Astrocyte (in vitro differentiated cells and primary cell): ENCODE data around the gene WDR27. TPM values are rescaled to one million over a fixed set of nuclear protein-coding genes. Genes with fewer than 3 reads are reported as not detected.

Experiments used
- DNase-seq: peaks from one replicate; pipeline ENCODE4 v3.0.0-alpha.2; 2010; ENCODE audit warnings: low read depth
- FAIRE-seq: peaks from 2 replicates; lab custom pipeline; 2011; peaks lifted over from hg19 to GRCh38; lab: Jason Lieb, UNC
- H2AFZ ChIP-seq: 2 replicates; pipeline ENCODE4 v1.6.0; 2012; ENCODE audit warnings: low read depth, low read length, inconsistent platforms
- H3K27ac ChIP-seq: 2 replicates; pipeline ENCODE4 v1.5.1; 2011; ENCODE audit warnings: low read depth, low read length, inconsistent platforms
- H3K27me3 ChIP-seq: 2 replicates; pipeline ENCODE4 v1.6.0; 2011; ENCODE audit warnings: low read length, inconsistent platforms; ENCODE audit not compliant: insufficient read depth
- H3K36me3 ChIP-seq: 2 replicates; pipeline ENCODE4 v1.5.1; 2011; ENCODE audit warnings: low read length, inconsistent platforms; ENCODE audit not compliant: insufficient read depth
- H3K4me1 ChIP-seq: 2 replicates; pipeline ENCODE4 v1.5.1; 2011; ENCODE audit warnings: low read length, inconsistent platforms; ENCODE audit not compliant: insufficient read depth
- H3K4me2 ChIP-seq: 2 replicates; pipeline ENCODE4 v1.6.0; 2012; ENCODE audit warnings: low read length, inconsistent platforms
- H3K4me3 ChIP-seq: 2 replicates; pipeline ENCODE4 v1.5.1; 2011; ENCODE audit warnings: low read depth, mild to moderate bottlenecking, low read length, inconsistent platforms; ENCODE audit not compliant: insufficient read depth
- H3K79me2 ChIP-seq: 2 replicates; pipeline ENCODE4 v1.6.0; 2012; ENCODE audit warnings: mild to moderate bottlenecking, low read length, inconsistent platforms; ENCODE audit not compliant: insufficient read depth
- H3K9ac ChIP-seq: 2 replicates; pipeline ENCODE4 v1.6.0; 2012; ENCODE audit warnings: mild to moderate bottlenecking, low read length, inconsistent platforms
- H3K9me3 ChIP-seq: 2 replicates; pipeline ENCODE4 v1.5.1; 2012; ENCODE audit warnings: low read depth, mild to moderate bottlenecking, low read length, inconsistent platforms; ENCODE audit not compliant: insufficient read depth
- H4K20me1 ChIP-seq: 2 replicates; pipeline ENCODE4 v1.6.0; 2012; ENCODE audit warnings: low read length, inconsistent platforms; ENCODE audit not compliant: insufficient read depth
- H3K27ac Mint-ChIP-seq: one replicate; pipeline ENCODE4 v1.8.0; 2021; ENCODE audit warnings: mild to moderate bottlenecking, mixed read lengths; ENCODE audit not compliant: unreplicated experiment
- H3K27me3 Mint-ChIP-seq: one replicate; pipeline ENCODE4 v1.8.0; 2021; ENCODE audit warnings: low read depth, mixed read lengths; ENCODE audit not compliant: unreplicated experiment
- H3K36me3 Mint-ChIP-seq: one replicate; pipeline ENCODE4 v1.8.0; 2021; ENCODE audit warnings: low read depth, mixed read lengths; ENCODE audit not compliant: unreplicated experiment
- H3K4me1 Mint-ChIP-seq: one replicate; pipeline ENCODE4 v1.8.0; 2021; ENCODE audit warnings: low read depth, mixed read lengths; ENCODE audit not compliant: unreplicated experiment
- H3K4me3 Mint-ChIP-seq: one replicate; pipeline ENCODE4 v1.8.0; 2021; ENCODE audit warnings: mild to moderate bottlenecking, moderate library complexity, mixed read lengths; ENCODE audit not compliant: unreplicated experiment
- H3K9me3 Mint-ChIP-seq: one replicate; pipeline ENCODE4 v1.8.0; 2021; ENCODE audit warnings: mild to moderate bottlenecking, mixed read lengths; ENCODE audit not compliant: unreplicated experiment
- EZH2 ChIP-seq: IDR thresholded peaks from 2 replicates; pipeline ENCODE4 v1.6.1; 2012; ENCODE audit warnings: mild to moderate bottlenecking, low read length, inconsistent platforms; ENCODE audit not compliant: insufficient read depth
- total RNA-seq: library from RNA; stranded (reverse); gene quantifications from 2 replicates; pipeline ENCODE4 v1.2.1, GENCODE V29; 2021
- TF ChIP-seq, protein P1 (sequence below): IDR thresholded peaks from 2 replicates; pipeline ENCODE4 v1.5.1; 2011; ENCODE audit warnings: low read depth, mild to moderate bottlenecking, inconsistent platforms, low read length, moderate library complexity; ENCODE audit not compliant: insufficient read depth

WDR27 gene
- total RNA-seq, 1 donor from 2014 or later: 31.2 TPM

DNA sequence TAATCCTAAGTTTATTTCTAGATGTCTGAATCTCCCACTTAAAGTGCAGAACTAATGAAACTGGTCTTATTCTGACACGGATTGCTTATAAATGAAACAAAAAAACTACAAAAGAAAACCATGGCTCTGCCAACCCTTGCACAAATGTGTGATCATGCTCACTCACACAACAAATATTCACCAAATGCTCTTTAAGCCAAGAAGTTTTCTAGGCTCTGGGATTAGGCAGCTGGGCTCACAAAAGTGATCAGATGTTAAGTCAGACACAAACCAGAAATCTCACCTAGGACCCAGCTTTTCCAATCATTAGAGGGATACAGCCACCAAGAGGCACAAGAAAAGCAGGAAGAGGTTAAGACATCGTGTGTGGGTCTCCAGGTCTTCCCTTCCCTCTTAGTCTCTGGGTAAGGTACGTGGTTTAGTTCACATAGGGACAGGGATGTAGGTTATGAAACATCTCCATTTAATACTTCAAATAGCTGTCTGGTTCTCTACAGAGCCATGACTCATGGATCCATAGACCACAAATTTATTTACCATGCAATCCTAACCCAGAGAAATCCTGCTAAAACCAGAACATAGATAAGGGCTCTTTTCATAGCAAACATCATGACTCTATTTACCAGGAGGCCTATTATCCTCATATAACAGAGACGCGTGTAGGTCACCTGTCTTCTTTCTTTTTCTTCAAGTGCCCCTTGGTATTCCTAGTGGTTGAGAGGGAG lies 165.2 kb downstream of the WDR27 start:
- H3K27ac Mint-ChIP-seq: no peak overlapping the region
- no peak overlapping the region for H3K4me3 Mint-ChIP-seq
- DNase-seq (peak; percentile 90), FAIRE-seq (no peak)
- no peaks in the 10 kb centered on the region for H4K20me1 ChIP-seq
- H3K4me1 Mint-ChIP-seq: no peaks in the 10 kb centered on the region
- H2AFZ ChIP-seq: no peak overlapping the region
- H3K27me3 Mint-ChIP-seq: no peaks in the 10 kb centered on the region
- H3K36me3 Mint-ChIP-seq: peaks cover 6% of the 10 kb centered on the region
- H3K79me2 ChIP-seq: no peaks in the 10 kb centered on the region
- no peaks in the 10 kb centered on the region for H3K36me3 ChIP-seq
- H3K27ac ChIP-seq: peak overlapping the region; percentile 15
- H3K27me3 ChIP-seq: no peaks in the 10 kb centered on the region
- TF ChIP-seq, protein P1, sequence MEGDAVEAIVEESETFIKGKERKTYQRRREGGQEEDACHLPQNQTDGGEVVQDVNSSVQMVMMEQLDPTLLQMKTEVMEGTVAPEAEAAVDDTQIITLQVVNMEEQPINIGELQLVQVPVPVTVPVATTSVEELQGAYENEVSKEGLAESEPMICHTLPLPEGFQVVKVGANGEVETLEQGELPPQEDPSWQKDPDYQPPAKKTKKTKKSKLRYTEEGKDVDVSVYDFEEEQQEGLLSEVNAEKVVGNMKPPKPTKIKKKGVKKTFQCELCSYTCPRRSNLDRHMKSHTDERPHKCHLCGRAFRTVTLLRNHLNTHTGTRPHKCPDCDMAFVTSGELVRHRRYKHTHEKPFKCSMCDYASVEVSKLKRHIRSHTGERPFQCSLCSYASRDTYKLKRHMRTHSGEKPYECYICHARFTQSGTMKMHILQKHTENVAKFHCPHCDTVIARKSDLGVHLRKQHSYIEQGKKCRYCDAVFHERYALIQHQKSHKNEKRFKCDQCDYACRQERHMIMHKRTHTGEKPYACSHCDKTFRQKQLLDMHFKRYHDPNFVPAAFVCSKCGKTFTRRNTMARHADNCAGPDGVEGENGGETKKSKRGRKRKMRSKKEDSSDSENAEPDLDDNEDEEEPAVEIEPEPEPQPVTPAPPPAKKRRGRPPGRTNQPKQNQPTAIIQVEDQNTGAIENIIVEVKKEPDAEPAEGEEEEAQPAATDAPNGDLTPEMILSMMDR: no peak
- TF ChIP-seq EZH2: no peak
- peaks cover 11% of the 10 kb centered on the region for H3K9me3 ChIP-seq
- peaks cover 24% of the 10 kb centered on the region for H3K9me3 Mint-ChIP-seq
- H3K4me2 ChIP-seq: no peak overlapping the region
- H3K4me1 ChIP-seq: peaks cover 8% of the 10 kb centered on the region
- H3K9ac ChIP-seq: no peak overlapping the region
- H3K4me3 ChIP-seq: no peak overlapping the region

DNA sequence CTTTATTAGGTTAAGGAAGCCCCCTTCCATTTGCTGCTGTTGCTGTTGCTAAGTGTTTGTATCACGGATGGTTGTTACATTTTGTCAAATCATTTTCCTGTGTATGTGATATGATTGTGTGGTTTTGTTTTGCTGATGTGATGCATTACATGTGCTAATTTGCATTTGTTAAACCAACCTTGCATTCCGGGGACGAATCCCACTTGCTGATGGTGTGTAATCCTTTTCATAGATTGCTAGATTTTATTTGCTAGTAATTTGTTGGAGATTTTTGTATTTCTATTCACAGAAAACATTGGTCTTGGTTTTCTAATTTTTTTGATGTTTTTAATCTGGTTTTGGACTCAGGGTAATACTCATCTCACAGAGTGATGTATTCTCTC lies 167.8 kb downstream of the WDR27 start:
- H3K27me3 ChIP-seq: no peaks in the 10 kb centered on the region
- H3K4me1 Mint-ChIP-seq: peaks cover 10% of the 10 kb centered on the region

More for the DNA sequence above, 167.8 kb downstream of the WDR27 start:
- DNase-seq (no peak), FAIRE-seq (no peak)
- TF ChIP-seq, protein P1: no peak
- no peak for TF ChIP-seq EZH2
- no peaks in the 10 kb centered on the region for H3K27me3 Mint-ChIP-seq
- Histone ChIP-seq H3K79me2 (no peaks in the 10 kb centered on the region), H3K4me3 (no peak overlapping the region), H3K36me3 (no peaks in the 10 kb centered on the region), H3K9me3 (peaks cover 11% of the 10 kb centered on the region), H3K27ac (no peak overlapping the region), H2AFZ (no peak overlapping the region), H3K4me1 (peaks cover 2% of the 10 kb centered on the region), H3K9ac (no peak overlapping the region), H4K20me1 (no peaks in the 10 kb centered on the region), H3K4me2 (no peak overlapping the region)
- peaks cover 6% of the 10 kb centered on the region for H3K36me3 Mint-ChIP-seq
- H3K27ac Mint-ChIP-seq: no peak overlapping the region
- no peak overlapping the region for H3K4me3 Mint-ChIP-seq
- H3K9me3 Mint-ChIP-seq: peaks cover 24% of the 10 kb centered on the region
